GM21576 (cell line): ENCODE data around the gene PSMD7.
"Not testable (repeated sequence)": the region's sequence is repeated elsewhere in the genome, so short reads cannot be mapped to it uniquely, and the experiment has no call there.

Source experiments
- ATAC-seq: cut with Tn5 transposase; IDR thresholded peaks from one replicate; pipeline ENCODE4 v1.9.1; 2021; ENCODE audit warnings: mild to moderate bottlenecking, moderate library complexity; ENCODE audit not compliant: unreplicated experiment

PSMD7 gene

GRCh38 chr16:74296104-74296431 lies 546 bp upstream of the PSMD7 start:
- peak; percentile 2 for ATAC-seq

- ATAC-seq = no peak
Measured at GRCh38 chr16:74297145-74297665, 591 bp downstream of the PSMD7 start.

DNA sequence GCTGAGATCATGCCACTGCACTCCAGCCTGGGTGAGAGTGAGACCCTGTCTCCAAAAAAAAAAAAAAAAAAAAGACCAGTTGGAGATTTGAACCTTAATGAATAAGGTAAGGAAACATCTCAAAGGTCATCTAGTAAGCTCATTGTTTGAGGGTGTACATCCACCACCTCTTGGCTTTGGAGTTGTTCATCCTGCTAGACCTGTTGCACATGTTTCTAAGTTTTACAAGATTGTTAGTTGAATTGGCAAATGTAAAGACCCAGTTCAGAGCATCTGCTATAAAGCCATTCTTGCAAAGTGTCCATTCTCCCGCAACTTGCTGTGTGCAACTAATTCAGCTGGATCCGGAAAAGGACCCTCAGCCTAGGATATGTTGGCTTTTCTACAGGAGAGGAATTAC lies 1.5 kb downstream of the PSMD7 start:
- no peak for ATAC-seq

DNA sequence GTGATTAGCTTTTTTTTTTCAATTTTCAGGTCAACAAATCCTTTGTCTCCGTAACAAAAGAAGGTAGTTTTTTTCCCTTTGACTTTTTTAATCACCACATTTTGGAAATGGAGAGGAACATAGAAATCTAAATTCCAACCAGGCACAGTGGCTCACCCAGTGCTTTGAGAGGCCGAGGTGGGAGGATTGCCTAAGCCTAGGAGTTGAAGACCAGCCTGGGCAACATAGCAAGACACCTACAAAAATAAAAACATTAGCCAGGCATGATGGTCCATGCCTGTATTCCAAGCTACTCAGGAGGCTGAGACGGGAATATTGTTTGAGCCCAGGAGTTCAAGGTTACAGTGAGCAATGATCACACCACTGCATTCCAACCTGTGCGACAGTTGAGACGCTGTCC lies 5.7 kb downstream of the PSMD7 start:
- no peak for ATAC-seq

DNA sequence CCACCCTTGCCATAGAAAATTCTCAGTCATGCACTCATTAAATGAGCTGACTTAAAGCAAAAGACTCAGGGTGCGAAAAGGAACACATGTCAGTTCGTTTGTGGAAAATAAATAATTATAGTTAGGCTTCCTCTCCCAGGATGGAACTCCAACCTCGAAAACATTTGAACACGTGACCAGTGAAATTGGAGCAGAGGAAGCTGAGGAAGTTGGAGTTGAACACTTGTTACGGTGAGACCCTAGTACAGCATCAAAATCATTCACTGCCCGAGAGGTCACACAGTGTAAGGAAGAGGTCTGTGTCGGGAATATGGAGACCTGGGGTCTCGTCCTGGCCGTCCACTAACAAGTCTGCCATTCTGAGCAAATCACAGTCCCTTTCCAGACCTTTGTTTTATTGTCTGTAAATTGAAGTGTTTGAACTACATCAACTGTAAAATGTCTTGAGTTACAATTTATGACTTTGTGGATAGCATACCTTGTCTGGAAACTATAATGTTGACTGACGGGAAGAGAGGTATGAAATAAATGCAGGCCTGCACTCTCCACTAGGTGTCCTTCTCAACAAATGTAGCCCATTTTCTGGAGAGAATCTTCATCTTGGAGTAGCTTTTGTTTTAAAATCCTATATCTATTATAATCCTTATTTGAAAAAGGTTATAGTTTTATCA lies 7.7 kb downstream of the PSMD7 start:
- ATAC-seq = no peak

DNA sequence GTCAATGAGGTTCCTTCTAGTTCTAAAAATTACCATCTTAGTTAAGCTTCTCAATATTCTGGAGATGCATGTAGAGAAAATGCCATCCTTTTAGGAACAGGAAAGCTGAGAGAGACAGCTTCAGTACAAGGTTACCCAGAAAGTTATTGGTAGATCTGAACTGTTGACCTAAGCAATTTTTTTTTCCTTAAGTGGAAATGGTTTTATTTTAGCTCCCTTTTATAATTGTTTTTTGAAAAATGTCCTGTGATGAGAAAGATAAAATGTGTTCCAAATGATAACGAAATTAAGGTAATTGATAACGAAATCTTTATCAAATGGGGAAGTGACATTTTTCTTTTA lies 8.2 kb downstream of the PSMD7 start:
- no peak for ATAC-seq

DNA sequence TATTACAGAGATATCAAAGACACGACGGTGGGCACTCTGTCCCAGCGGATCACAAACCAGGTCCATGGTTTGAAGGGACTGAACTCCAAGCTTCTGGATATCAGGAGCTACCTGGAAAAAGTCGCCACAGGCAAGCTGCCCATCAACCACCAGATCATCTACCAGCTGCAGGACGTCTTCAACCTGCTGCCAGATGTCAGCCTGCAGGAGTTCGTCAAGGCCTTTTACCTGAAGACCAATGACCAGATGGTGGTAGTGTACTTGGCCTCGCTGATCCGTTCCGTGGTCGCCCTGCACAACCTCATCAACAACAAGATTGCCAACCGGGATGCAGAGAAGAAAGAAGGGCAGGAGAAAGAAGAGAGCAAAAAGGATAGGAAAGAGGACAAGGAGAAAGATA lies 8.7 kb downstream of the PSMD7 start:
- no peak for ATAC-seq

GRCh38 chr16:74305978-74306784 lies 9.6 kb downstream of the PSMD7 start:
- ATAC-seq = no peak

GRCh38 chr16:74307383-74307782 lies 10.8 kb downstream of the PSMD7 start:
- ATAC-seq = no peak

DNA sequence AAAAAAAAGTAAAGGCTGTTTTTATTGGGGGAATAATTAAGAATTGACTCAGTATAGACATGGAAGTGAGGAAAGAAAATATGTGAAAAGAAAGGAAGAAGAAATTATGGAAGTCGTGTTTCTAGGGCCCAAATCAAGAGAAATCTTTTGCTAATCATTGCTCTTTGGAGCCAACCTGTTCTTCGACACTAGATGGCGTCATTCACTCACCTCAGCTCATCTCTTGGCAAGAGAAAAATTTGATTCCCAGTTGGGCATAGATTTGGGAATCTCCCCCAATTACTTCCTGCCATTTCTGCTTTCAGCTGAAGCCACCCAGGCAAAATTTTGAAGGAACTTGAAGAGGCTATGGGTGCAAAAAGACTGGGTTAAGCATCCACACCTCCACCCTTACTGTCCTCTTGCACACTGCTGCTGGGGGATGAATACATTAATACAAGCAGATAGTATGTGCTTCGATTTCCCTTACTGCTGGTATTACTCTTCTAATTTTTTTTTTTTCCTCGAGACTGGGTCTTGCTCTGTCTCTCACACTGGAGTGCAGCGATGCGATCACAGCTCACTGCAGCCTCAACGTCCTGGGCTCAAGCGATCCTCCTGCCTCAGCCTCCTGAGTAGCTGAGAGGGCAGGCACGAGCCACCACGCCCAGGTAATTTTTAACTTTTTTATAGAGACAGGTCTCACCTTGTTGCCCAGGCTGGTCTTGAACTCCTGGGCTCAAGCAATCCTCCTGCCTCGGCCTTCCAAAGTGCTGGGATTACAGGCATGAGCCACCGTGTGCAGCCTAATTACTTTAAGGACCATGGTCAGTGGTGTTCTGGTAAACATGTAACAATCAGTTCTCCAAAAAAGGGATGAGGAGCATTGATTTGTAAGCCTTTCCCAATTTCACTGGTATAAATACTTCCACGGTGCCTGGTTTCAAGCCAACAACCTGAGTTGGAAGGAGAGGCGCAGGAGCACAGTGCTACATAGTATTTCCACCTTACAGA lies 13.5 kb downstream of the PSMD7 start:
- no peak for ATAC-seq

GRCh38 chr16:74315059-74315458 lies 18.4 kb downstream of the PSMD7 start:
- no peak for ATAC-seq

DNA sequence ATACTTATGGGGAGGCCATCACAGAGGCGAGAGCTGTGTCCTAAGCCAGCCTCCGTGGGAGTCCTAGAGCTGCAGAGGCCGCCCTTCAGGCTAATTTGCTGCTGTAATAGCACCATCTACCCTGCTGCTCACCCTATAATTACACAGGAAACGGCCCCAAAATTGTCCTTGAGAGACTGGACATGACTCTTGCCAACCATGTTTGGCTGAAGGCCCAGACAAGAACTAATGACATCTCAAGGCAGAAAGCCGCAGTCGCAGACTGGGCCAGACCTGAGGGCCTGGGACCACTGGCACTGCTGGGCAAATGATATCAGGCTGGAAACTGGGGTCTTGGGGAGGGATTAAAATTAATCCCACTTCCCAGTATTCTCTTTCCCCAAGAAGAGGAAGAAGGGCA lies 24.1 kb downstream of the PSMD7 start:
- ATAC-seq = no peak

DNA sequence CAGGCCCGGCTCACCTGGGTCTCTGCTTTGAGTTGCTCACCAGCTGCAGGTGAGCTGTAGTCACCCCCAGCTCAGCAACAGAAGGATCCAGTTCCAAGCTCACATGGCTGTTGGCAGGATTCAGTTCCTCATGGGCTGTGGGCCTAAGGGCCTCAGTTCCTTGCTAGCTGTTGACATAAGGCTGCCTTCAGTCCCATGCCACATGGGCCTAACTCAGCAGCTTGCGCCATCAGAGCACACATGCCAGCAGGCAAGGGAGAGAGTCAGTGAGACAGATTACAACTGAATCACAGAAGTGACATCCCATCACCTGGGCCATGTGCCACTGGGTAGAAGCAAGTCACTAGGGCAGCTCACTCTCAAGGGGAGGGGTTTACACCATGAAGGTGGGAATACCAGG lies 24.7 kb downstream of the PSMD7 start:
- ATAC-seq = no peak

DNA sequence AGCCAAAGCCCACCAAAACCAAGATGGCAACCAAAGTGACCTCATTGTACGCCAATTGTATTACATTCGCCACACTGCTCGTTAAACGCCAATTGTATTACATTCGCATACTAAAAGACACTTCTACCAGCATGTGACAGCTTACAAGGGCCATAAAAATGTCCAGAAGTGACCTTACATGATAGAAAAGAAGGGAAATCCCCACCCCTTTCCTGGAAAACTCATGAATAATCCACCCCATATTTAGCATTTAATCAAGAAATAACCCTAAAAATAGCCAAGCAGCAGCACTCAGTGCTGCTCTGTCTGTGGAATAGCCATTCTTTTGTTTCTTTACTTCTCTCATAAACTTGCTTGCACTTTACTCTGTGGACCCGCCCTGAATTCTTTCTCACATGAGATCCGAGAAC lies 25.7 kb downstream of the PSMD7 start:
- ATAC-seq = no peak

GRCh38 chr16:74324777-74325176 lies 28.2 kb downstream of the PSMD7 start:
- not testable (repeated sequence) for ATAC-seq

- no peak for ATAC-seq
Measured at GRCh38 chr16:74325641-74326040, 29.0 kb downstream of the PSMD7 start.

DNA sequence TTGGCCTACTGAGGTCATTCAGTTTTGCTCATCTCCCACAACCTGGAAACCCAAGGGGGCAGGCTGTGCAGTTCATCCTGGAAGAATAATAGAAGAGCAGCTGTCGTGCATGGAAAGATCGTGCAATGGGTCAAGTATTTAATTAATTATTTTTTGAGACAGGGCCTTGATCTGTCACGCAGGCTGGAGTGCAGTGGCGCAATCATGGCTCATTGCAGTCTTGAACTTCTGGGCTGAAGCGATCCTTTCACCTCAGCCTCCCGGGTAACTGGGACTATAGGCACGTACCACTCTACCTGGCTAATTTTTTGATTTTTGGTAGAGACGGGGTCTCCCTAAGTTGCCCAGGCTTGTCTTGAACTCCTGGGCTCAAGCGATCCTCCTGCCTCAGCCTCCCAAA lies 31.7 kb downstream of the PSMD7 start:
- ATAC-seq = not testable (repeated sequence)

- not testable (repeated sequence) for ATAC-seq
Measured at GRCh38 chr16:74332469-74332868, 35.9 kb downstream of the PSMD7 start.

DNA sequence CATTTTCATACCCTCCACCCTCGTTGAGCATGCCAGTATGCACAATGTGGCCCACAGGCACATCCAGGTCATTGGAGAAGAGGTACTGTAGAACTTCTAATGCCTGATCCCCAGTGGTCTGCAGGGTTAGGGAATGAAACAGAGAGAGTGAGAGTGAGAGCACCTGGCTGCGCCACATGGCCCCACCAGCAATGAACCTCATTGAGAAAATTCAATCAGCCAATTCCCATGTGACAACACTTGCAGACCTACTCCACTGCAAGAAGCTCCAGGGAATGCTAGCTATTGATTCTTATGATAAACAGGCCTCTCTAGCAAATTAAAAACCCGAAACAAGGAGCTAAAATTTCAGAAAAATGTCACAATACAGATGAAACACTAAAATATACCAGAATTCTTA lies 40.9 kb downstream of the PSMD7 start:
- ATAC-seq = not testable (repeated sequence)

- not testable (repeated sequence) for ATAC-seq
Measured at GRCh38 chr16:74339226-74339625, 42.6 kb downstream of the PSMD7 start.

GRCh38 chr16:74353038-74353437 lies 56.4 kb downstream of the PSMD7 start:
- not testable (repeated sequence) for ATAC-seq
